Heart left ventricle (tissue), 16 donors: ENCODE data around the gene MYO7B. TPM values are rescaled to one million over a fixed set of nuclear protein-coding genes. Genes with fewer than 3 reads are reported as not detected.

Source experiments
- ATAC-seq, 4 donors: fragments of 200-7000 bp; cut with Tn5 transposase; one replicate each; pipeline ENCODE4 v1.9.1; 2020 to 2022; ENCODE audit warnings: moderate library complexity in 4 of 4, mild to moderate bottlenecking in 3 of 4, moderate number of reproducible peaks in 1 of 4
- DNase-seq, 5 donors: peaks; one replicate each; pipeline ENCODE4 v3.0.0-alpha.2; 2020
- H3K27ac ChIP-seq, 12 donors: fragments of 200-600 bp; sonication (generic) in 4 of 12; one replicate each; pipeline versions ENCODE4 v1.5.0 to v1.8.0; 2016 to 2022; ENCODE audit warnings: mild to moderate bottlenecking in 2 of 12
- H3K27me3 ChIP-seq, 9 donors: fragments of 200-600 bp; sonication (generic) in 2 of 9; one replicate each; pipeline versions ENCODE4 v1.5.1 to v1.8.0; 2016 to 2022; ENCODE audit warnings: mild to moderate bottlenecking in 3 of 9
- H3K36me3 ChIP-seq, 9 donors: fragments of 200-600 bp; sonication (generic) in 2 of 9; one replicate each; pipeline versions ENCODE4 v1.5.0 to v1.8.0; 2018 to 2022; ENCODE audit warnings: mild to moderate bottlenecking in 2 of 9
- H3K4me1 ChIP-seq, 12 donors: fragments of 200-600 bp; sonication (generic) in 4 of 12; one replicate each; pipeline versions ENCODE4 v1.5.0 to v1.8.0; 2016 to 2022; ENCODE audit warnings: mild to moderate bottlenecking in 3 of 12
- H3K4me3 ChIP-seq, 12 donors: fragments of 200-600 bp; sonication (generic) in 4 of 12; one replicate each; pipeline versions ENCODE4 v1.5.0 to v1.8.0; 2017 to 2022; ENCODE audit warnings: mild to moderate bottlenecking in 9 of 12, moderate library complexity in 4 of 12
- H3K9me3 ChIP-seq, 12 donors: fragments of 200-600 bp; sonication (generic) in 4 of 12; one replicate each; pipeline versions ENCODE4 v1.5.0 to v1.8.0; 2016 to 2022; ENCODE audit warnings: mild to moderate bottlenecking in 1 of 12
- POLR2A ChIP-seq, 2 donors: fragments of 450-650 bp; IDR thresholded peaks; one replicate each; pipeline ENCODE4 v1.6.1; 2017; ENCODE audit warnings: antibody characterized with exemption in 2 of 2, mild to moderate bottlenecking in 2 of 2, moderate library complexity in 2 of 2
- WGBS, 4 donors: extraction: QIAGEN DNeasy Blood & Tissue Kit in 2 of 4; methylation state at CpG; one replicate each; pipeline versions ENCODE4 v1.1.5 to v1.1.7; 2013 to 2018; 5-methylcytosine and 5-hydroxymethylcytosine counted together
- intact Hi-C, 10 donors: fragments of 100-400 bp; cut with DNase I; formaldehyde crosslinking; loops; one replicate each; pipeline versions ENCODE4 v1.11.1 to v1.14.2; 2022
- polyA plus RNA-seq, 2 donors: library from polyadenylated mRNA; stranded (reverse); fragments of 200-250 nt; gene quantifications; one replicate each; pipeline ENCODE4 v1.2.3, GENCODE V29; 2013
- total RNA-seq, 9 donors: library from RNA; depleted of rRNA in 2 of 9; stranded (reverse); fragments of >200 nt in 2 of 9; fragmentation: NEBNext Ultra II Directional in 3 of 9; extraction: Animal tissue kit (Norgen Biotek cat#: 25700) in 3 of 9; gene quantifications; one replicate each; pipeline versions ENCODE4 v1.1.0 to v1.2.4, GENCODE V29; 2016 to 2023
- TF ChIP-seq, protein P1 (sequence below), 12 donors: fragments of 200-600 bp; sonication (generic) in 4 of 12; IDR thresholded peaks; one replicate each; pipeline versions ENCODE4 v1.5.0 to v1.8.0; 2018 to 2022; ENCODE audit warnings: antibody characterized with exemption in 12 of 12, mild to moderate bottlenecking in 5 of 12
- donor health status: ischemic (EF 13 %, LVEDD 7.1; RV severe dilation, severe dysfunction).
- donor health status: healthy with polysubstance abuse.
- donor health status: DM: no; HTN: yes; CAD: no.
- donor health status: DM: no; HTN: no; CAD: no.
- donor health status: ischemic (EF 25% LVEDD 6.9; RV normal size, moderate dysfunction).
- donor health status: ischemic (EF 25% LVEDD 5.7; RV mildly dilated, moderate dysfunction).
- donor health status: healthy.
- donor health status: DM: yes; HTN: yes; CAD: no.
- donor health status: ischemic (EF 35%, LVEDD 5.7; RV mildly dilated, moderate dysfunction).
- donor health status: nonischemic (EF 11% LVEDD 7.7; RV severe dilation, severe dysfunction).
- donor health status: DM: yes; HTN: yes; CAD: no.
- donor health status: PGD.
- donor health status: ischemic (EF 29% LVEDD 5.4; RV normal size, mild dysfunction).
- donor health status: nonischemic (EF 23%, LVEDD 6.1; RV moderate dilation, normal function).

Gene MYO7B
- total and polyA plus RNA-seq, 11 donors = 0.20 to 2.1 (median 0.90) TPM

DNA sequence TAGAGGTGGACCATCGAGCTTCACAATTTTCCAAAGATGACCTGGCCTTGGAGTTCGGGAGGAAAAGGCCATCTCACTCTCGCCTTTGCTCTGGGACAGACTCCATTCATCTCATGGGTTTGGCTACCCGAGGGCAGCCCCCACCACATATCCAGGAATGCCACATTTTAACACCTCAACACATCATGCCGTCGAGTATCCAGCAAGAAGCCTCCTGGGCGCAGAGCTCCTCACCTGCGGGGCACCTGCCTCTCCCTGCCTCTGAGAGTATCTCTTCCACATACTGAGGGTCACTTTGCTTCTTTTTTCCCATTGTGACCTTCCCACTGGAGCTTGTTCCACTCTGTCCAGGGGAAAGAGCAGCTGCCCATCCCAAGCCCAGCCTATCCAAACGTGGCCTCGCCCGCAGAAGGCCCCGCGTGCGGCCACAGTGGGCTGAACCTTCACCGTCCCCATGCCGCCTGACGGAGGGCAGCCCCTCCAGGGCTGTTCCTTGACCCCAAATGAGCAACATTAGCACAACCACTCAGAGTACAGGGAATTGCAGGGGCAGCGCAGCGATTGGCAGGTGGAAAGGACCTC is 145.3 kb downstream of the MYO7B start:
- H3K9me3 ChIP-seq = no peaks in the 10 kb centered on the region
- intact Hi-C loops = loop anchor here in 4 of 10 donors (2.0 to 10.0 kb wide), 5 partner anchors 22 to 88 kb away; partner anchors contain the start of gene GPR17 (in 1 of the 4)
- H3K27me3 ChIP-seq = peaks cover 0 to 11% (median 0%) of the 10 kb centered on the region in 9 donors
- DNase-seq = no peak
- peak overlapping the region; percentile 32 to 60 (median 54) for H3K4me3 ChIP-seq
- 67 to 73% (median 70%) methylated on average over 19 of the region's 19 CpGs for WGBS, 4 donors
- H3K4me1 ChIP-seq = peaks cover 0 to 55% (median 41%) of the 10 kb centered on the region in 12 donors
- H3K36me3 ChIP-seq = no peaks in the 10 kb centered on the region
- TF ChIP-seq, protein P1, sequence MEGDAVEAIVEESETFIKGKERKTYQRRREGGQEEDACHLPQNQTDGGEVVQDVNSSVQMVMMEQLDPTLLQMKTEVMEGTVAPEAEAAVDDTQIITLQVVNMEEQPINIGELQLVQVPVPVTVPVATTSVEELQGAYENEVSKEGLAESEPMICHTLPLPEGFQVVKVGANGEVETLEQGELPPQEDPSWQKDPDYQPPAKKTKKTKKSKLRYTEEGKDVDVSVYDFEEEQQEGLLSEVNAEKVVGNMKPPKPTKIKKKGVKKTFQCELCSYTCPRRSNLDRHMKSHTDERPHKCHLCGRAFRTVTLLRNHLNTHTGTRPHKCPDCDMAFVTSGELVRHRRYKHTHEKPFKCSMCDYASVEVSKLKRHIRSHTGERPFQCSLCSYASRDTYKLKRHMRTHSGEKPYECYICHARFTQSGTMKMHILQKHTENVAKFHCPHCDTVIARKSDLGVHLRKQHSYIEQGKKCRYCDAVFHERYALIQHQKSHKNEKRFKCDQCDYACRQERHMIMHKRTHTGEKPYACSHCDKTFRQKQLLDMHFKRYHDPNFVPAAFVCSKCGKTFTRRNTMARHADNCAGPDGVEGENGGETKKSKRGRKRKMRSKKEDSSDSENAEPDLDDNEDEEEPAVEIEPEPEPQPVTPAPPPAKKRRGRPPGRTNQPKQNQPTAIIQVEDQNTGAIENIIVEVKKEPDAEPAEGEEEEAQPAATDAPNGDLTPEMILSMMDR (IDR thresholded peaks at IDR 0.05) = no peak
- TF ChIP-seq POLR2A (IDR thresholded peaks at IDR 0.05) = no peak
- ATAC-seq = peak in 1 of 4 donors; percentile 4
- peak overlapping the region; percentile 38 to 82 (median 74) for H3K27ac ChIP-seq

DNA sequence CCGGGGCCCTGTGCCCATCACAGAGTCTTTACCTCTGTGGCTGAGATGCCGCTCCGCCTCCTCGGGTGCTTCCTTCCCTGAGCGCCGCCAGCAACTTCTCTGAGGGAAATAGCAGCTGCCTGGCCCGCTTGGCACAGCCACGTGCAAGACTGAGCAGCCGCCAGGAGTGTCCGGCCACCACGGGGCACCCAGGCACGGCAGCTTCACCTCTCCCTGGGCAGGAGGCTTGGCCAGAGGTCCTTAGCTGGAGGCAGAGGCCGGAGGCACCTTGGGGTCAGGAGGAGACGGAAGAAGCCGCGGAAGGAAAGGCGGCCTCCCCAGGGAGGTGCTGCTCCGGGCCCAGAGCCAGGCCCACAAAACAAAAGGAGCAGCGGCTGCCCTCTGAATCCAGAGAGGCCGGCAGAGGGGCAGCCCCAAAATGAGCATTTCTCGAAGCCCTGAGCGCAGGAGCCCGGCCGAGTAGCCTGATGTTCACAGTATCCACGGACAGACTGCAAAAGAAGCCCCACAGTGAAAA is 145.9 kb downstream of the MYO7B start:
- no peaks in the 10 kb centered on the region for H3K36me3 ChIP-seq
- peaks cover 0 to 50% (median 36%) of the 10 kb centered on the region in 12 donors for H3K4me1 ChIP-seq
- intact Hi-C loops = loop anchor here in 4 of 10 donors (2.0 to 10.0 kb wide), 5 partner anchors 23 to 89 kb away; partner anchors contain the start of gene GPR17 (in 1 of the 4)
- H3K9me3 ChIP-seq = no peaks in the 10 kb centered on the region
- H3K4me3 ChIP-seq = peak overlapping the region; percentile 32 to 60 (median 54)
- TF ChIP-seq, protein P1 (IDR thresholded peaks at IDR 0.05) = no peak
- peak in 1 of 2 donors; percentile 66 for TF ChIP-seq POLR2A (IDR thresholded peaks at IDR 0.05)
- H3K27ac ChIP-seq = peak overlapping the region; percentile 38 to 82 (median 74)
- WGBS, 4 donors = 41 to 60% (median 51%) methylated on average over 5 to 25 of the region's 25 CpGs
- DNase-seq = peak in 4 of 5 donors; percentile 63 to 82 (median 70)
- peak in 3 of 4 donors; percentile 44 to 74 (median 51) for ATAC-seq
- peaks cover 0 to 5% (median 0%) of the 10 kb centered on the region in 9 donors for H3K27me3 ChIP-seq

DNA sequence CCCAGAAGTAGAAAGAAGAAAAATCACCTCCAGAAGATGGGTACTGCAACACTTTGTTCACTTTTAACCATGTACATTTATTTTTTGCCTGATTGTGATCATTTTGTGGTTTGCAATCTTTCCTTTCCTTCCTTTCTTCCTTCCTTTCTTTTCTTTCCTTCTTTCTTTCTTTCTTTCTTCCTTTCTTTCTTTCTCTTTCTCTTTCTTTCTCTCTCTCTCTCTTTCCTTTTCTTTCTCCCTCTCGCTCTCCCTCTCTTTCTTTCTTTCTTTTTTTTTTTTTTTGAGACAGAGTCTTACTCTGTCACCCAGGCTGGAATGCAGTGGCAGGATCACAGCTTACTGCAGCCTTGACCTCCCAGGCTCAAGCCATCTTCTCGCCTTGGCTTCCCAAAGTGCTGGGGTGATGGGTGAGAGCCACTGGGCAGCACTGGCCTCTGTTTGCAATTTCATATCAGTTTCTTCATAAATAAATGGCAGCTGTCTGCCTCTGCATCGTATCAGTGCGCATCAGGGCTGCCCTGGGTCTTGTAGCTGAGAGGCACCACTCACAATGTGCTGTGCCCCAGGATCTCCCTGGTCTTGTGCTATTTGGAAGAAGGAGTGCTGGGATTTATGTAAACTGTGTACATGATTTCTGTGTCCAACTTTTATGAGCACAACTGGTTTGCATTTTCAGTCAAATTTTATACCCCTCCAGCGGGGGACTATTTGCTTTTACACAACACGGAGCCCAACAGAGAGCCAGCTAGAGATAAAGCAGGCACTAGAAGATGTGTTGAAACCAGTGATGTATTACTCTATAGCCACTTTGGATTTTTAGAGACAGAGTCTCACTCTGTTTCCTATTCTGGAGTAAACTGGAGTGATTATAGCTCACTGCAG is 146.7 kb downstream of the MYO7B start:
- Histone ChIP-seq H3K4me3 (peak overlapping the region in 3 of 12 donors; percentile 55 to 60 (median 57)), H3K36me3 (no peaks in the 10 kb centered on the region), H3K9me3 (no peaks in the 10 kb centered on the region), H3K4me1 (peaks cover 0 to 42% (median 31%) of the 10 kb centered on the region in 12 donors), H3K27me3 (no peaks in the 10 kb centered on the region), H3K27ac (peak overlapping the region in 10 of 12 donors; percentile 51 to 82 (median 74))
- ATAC-seq (no peak), DNase-seq (no peak)
- 82 to 91% (median 87%) methylated on average over 6 of the region's 6 CpGs for WGBS, 4 donors
- TF ChIP-seq, protein P1 (IDR thresholded peaks at IDR 0.05) = no peak
- TF ChIP-seq POLR2A (IDR thresholded peaks at IDR 0.05) = no peak
- intact Hi-C loops = loop anchor here in 4 of 10 donors (2.0 to 10.0 kb wide), 5 partner anchors 23 to 90 kb away; partner anchors contain the start of gene GPR17 (in 1 of the 4)
